GM13976 (cell line): ENCODE measurements around the gene ARHGAP10.

Experiments used
- DNase-seq: peaks from one replicate; pipeline ENCODE4 v3.0.0; 2012; ENCODE audit warnings: low spot score
- CTCF ChIP-seq: IDR thresholded peaks from 2 replicates; pipeline ENCODE4 v1.5.1; 2012; ENCODE audit warnings: borderline replicate concordance, mild to moderate bottlenecking; ENCODE audit not compliant: insufficient read depth; ENCODE audit errors: extremely low read depth, missing control alignments, control extremely low read depth
- in situ Hi-C: fragments of 300-500 bp; cut with MboI; formaldehyde crosslinking; loops from one replicate; pipeline ENCODE4 v1.12.0; 2022; ENCODE audit warnings: low sequenced_read_pairs, mixed read lengths, inconsistent platforms; ENCODE audit not compliant: unreplicated experiment

The ARHGAP10 gene

DNA sequence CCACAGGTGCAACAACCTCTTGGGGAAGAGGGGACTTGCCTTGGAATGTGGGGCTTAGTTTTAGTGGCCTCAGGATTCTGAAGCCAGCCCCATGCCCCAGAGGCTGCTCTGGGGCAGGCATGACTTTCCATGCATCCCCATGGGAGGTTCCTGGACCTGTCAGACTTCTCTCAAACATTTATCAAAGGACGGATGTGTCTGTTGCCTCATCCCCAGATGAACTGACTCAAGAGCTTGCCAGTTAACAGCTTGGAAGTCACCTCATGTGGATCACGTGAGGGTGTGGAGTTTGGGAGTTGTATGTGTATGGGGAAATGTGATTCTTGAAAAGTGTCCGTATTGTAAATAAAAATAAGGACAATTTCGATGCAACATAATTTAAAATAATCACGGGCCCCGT is 341.5 kb downstream of the ARHGAP10 start:
- DNase-seq, result no peak
- TF ChIP-seq CTCF, result no peak
- in situ Hi-C loops, result no loop called here

DNA sequence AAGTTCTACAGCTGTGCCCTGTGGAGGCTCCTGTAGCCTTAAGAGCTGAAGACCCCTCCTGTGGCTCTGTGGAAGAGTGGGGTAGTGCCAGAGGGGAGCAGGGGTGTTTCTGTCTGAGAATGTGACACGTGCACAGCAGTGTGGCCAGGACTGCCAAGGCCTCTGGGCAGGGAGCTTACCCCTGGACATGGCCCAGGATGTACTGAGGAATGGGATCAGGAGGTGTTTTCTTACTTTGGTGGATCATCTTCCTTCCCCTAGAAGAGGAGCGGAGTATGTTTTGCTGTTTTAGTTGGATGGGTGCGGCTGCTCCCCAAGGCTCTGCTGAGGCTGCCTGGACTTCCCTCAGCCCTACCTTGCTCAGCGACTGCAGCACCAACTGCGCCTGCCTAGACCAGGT is 342.6 kb downstream of the ARHGAP10 start:
- no peak for TF ChIP-seq CTCF
- DNase-seq, result no peak
- in situ Hi-C loops, result no loop called here

DNA sequence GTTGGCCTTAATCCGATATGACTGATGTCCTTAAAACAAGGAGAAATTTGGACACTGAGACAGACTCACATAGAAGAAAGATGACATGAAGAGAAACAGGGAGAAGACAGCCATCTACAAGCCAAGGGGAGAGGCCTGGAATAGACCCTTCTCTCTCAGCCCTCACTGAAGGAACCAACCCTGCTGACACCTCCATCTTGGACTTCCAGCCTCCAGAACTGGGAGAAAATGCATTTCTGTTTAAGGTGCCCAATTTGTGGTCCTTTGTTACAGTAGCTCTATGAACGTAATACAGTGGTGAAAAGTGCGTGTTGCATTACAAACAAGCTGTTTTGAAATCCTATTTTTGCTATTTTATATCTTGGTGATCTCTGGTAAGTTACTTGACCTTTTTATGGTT is 343.6 kb downstream of the ARHGAP10 start:
- in situ Hi-C loops, result no loop called here
- DNase-seq, result no peak
- no peak for TF ChIP-seq CTCF

DNA sequence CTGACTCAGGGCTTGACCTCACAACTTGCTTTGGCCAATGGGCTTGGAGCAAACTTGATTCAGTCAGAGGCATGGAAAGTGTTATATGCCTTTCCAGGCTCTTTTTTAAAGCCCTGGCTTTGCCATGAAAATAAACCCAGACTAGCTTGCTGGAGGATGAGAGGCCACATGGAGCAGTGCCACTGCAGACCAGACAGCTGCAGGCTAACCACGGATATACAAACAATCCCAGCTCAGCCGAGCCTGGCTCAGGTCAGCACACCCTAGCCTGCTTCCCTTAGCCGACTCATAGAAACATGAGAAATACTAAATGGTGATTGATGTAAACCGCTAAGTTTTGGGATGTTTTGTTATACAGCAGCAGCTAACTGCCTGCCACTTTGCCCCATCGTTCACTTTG is 345.1 kb downstream of the ARHGAP10 start:
- no peak for TF ChIP-seq CTCF
- no peak for DNase-seq
- in situ Hi-C loops, result no loop called here

- TF ChIP-seq CTCF, result no peak
- no peak for DNase-seq
- in situ Hi-C loops, result no loop called here
These were observed 345.7 kb downstream of the ARHGAP10 start for GRCh38 chr4:148077581-148077980.

DNA sequence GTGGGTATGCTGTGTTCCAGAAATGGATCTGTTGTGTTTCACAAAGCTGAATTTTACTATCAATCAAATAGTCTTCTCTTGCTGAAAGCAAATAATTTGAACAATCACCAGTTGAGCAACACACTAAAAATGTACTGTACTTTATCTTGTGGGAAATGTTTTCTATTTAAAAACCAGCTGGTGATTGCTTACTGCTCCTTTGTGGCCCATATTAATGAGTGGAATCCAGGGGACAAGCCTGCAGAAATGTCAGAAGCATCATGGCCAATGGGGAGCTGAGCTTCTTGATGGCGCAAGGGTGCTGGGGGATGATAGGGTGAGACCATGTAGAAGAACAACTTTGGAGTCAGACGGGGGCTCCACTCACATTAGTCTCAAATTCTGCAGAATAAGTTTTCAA is 346.2 kb downstream of the ARHGAP10 start:
- DNase-seq, result no peak
- in situ Hi-C loops, result no loop called here
- no peak for TF ChIP-seq CTCF

DNA sequence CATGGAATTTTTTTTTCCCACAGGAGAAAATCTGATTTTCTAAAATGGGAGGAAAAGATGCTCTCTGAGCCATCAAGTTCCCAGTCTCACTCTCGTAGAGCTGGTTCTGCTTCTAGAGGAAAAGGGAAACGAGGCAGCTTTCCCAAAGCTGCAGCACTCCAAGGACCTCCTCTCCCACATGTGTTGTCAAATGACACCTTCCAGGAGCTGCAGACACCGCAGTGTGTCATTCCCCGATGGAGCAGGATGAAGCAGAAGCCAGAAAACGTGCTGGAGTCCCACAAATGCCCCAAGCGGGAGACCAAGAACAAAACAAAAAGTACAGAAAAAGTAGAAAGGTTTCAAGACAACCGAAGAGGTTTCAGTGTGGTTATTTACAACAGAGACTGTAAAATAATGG is 348.1 kb downstream of the ARHGAP10 start:
- in situ Hi-C loops, result no loop called here
- no peak for TF ChIP-seq CTCF
- no peak for DNase-seq
